ENCODE measurements around the gene TNFRSF8. TPM values are rescaled to one million over a fixed set of nuclear protein-coding genes. Genes with fewer than 3 reads are reported as not detected.

TNFRSF8 gene
- total and polyA plus RNA-seq, 2 of the 13 experiments (the other 11 are each of a cell fraction or from before 2014, with no cell fraction given), result not detected

- Histone ChIP-seq H3K79me2 (ENCODE audit: insufficient read depth, low read length) (no peaks in the 10 kb centered on the region), H4K20me1 (ENCODE audit: insufficient read depth, low read length) (no peaks in the 10 kb centered on the region), H3K4me1 (ENCODE audit: insufficient read depth, low read length) (peaks cover 17% of the 10 kb centered on the region), H3K4me3 (replicated peaks in 1 of 3; ENCODE audit: insufficient read depth in 1 of 3, low read depth in 2 of 3, low read length in 3 of 3) (no peak overlapping the region), H3K36me3 (replicated peaks in 1 of 2; ENCODE audit: control insufficient read depth in 1 of 2, insufficient read depth in 2 of 2, low read length in 2 of 2) (no peaks in the 10 kb centered on the region), H3K4me2 (ENCODE audit: low read depth, low read length) (no peak overlapping the region), H3K27me3 (ENCODE audit: control insufficient read depth in 1 of 2, insufficient read depth in 2 of 2, low read length in 2 of 2) (peaks cover 5 to 55% of the 10 kb centered on the region in 2 experiments; a peak in 4 of 5 replicates), H3K27ac (ENCODE audit: extremely low read length, insufficient read depth, low read length) (no peak overlapping the region), H2AFZ (ENCODE audit: low read length) (no peak overlapping the region), H3K9ac (ENCODE audit: insufficient read depth, low read depth, low read length) (no peak overlapping the region), H3K9me3 (ENCODE audit: low read length) (no peaks in the 10 kb centered on the region)
- 25% methylated on average over 11 of the region's 12 CpGs for WGBS (ENCODE audit: low lambda C conversion rate)
- CTCF ChIA-PET (ENCODE audit: low intra/inter-chr PET ratio, low total read pairs), result no interaction called here
- in situ Hi-C loops (cut with HindIII; ENCODE audit: extremely low pct_ligation_motif_present, low pct_unique_long_range_greater_than_20kb) (no loop called here), intact Hi-C loops (cut with micrococcal nuclease; ENCODE audit: unreplicated experiment) (no loop called here)
- FAIRE-seq (no peak), ATAC-seq (no peak), DNase-seq (ENCODE audit: low spot score) (no peak)
- TF ChIP-seq PLRG1 (conservative IDR thresholded peaks at IDR 0.05) (no peak), KDM4B (CRISPR knock-in tag; IDR thresholded peaks at IDR 0.05) (no peak), NCOR1 (IDR thresholded peaks at IDR 0.05; ENCODE audit: borderline replicate concordance, low read length) (no peak)
- POLR2A ChIA-PET, result no interaction called here
- BruUV-seq (replicated peaks), result no TSS peak
Measured at GRCh38 chr1:12140515-12141162, 77.5 kb downstream of the TNFRSF8 start.

DNA sequence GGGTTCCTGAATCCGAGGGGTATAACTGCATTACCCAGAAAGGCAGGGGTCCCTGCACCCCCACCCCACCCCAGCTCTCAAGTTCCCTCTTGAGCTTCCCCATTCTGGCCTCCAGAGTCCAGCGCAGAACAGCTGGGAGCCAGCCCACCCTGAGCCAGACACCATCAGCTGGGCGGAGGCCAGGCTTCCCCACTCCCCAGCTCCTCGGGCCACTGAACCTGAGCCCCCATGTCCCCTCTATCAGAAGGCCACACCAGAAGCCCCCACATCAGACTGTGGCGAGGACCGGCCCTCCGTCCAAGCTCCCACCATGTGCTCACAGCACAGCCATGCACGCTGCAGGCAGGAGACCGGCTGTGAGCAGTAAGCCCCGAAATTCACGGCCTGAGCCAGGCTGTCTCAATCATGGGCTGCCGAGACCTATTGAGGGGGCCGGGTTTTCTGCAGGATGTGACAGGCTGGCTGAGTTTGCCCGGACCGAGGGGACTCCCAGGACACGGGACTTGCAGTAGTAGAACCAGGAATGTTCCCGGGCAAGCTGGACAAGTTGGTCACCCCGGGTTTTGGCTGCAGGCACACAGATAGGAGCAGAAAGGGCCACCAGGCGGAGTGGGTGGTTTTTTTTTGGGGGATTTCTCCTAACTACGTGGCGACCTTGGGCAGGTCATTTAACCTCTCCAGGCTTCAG is 78.2 kb downstream of the TNFRSF8 start:
- no peak overlapping the region for H2AFZ ChIP-seq (ENCODE audit: low read length)
- ChIA-PET POLR2A (no interaction called here), CTCF (ENCODE audit: low intra/inter-chr PET ratio, low total read pairs) (no interaction called here)
- H3K4me3 ChIP-seq (replicated peaks in 1 of 3; ENCODE audit: insufficient read depth in 1 of 3, low read depth in 2 of 3, low read length in 3 of 3), result no peak overlapping the region
- WGBS (ENCODE audit: low lambda C conversion rate), result 58% methylated on average over 15 of the region's 21 CpGs
- DNase-seq (ENCODE audit: low spot score) (no peak), FAIRE-seq (no peak), ATAC-seq (no peak)
- H3K36me3 ChIP-seq (replicated peaks in 1 of 2; ENCODE audit: control insufficient read depth in 1 of 2, insufficient read depth in 2 of 2, low read length in 2 of 2), result no peaks in the 10 kb centered on the region
- H3K4me2 ChIP-seq (ENCODE audit: low read depth, low read length), result no peak overlapping the region
- in situ Hi-C loops (cut with HindIII; ENCODE audit: extremely low pct_ligation_motif_present, low pct_unique_long_range_greater_than_20kb) (no loop called here), intact Hi-C loops (cut with micrococcal nuclease; ENCODE audit: unreplicated experiment) (no loop called here)
- no TSS peak for BruUV-seq (replicated peaks)
- peaks cover 5 to 53% of the 10 kb centered on the region in 2 experiments; a peak in 4 of 5 replicates for H3K27me3 ChIP-seq (ENCODE audit: control insufficient read depth in 1 of 2, insufficient read depth in 2 of 2, low read length in 2 of 2)
- no peak overlapping the region for H3K27ac ChIP-seq (ENCODE audit: extremely low read length, insufficient read depth, low read length)
- no peaks in the 10 kb centered on the region for H3K9me3 ChIP-seq (ENCODE audit: low read length)
- H3K9ac ChIP-seq (ENCODE audit: insufficient read depth, low read depth, low read length), result no peak overlapping the region
- peaks cover 17% of the 10 kb centered on the region for H3K4me1 ChIP-seq (ENCODE audit: insufficient read depth, low read length)
- H4K20me1 ChIP-seq (ENCODE audit: insufficient read depth, low read length), result no peaks in the 10 kb centered on the region
- no peaks in the 10 kb centered on the region for H3K79me2 ChIP-seq (ENCODE audit: insufficient read depth, low read length)
- no peak for TF ChIP-seq MTA3 (CRISPR knock-in tag; IDR thresholded peaks at IDR 0.05)
- no peak for TF ChIP-seq ZBTB7B (CRISPR knock-in tag; IDR thresholded peaks at IDR 0.05)
- TF ChIP-seq ZBTB49 (CRISPR knock-in tag; IDR thresholded peaks at IDR 0.05; ENCODE audit: borderline replicate concordance), result no peak
- TF ChIP-seq, protein P1, sequence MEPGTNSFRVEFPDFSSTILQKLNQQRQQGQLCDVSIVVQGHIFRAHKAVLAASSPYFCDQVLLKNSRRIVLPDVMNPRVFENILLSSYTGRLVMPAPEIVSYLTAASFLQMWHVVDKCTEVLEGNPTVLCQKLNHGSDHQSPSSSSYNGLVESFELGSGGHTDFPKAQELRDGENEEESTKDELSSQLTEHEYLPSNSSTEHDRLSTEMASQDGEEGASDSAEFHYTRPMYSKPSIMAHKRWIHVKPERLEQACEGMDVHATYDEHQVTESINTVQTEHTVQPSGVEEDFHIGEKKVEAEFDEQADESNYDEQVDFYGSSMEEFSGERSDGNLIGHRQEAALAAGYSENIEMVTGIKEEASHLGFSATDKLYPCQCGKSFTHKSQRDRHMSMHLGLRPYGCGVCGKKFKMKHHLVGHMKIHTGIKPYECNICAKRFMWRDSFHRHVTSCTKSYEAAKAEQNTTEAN (CRISPR knock-in tag; conservative IDR thresholded peaks at IDR 0.05), result no peak
- TF ChIP-seq NFYB (CRISPR knock-in tag; IDR thresholded peaks at IDR 0.05), result no peak
- no peak for TF ChIP-seq POLR2G (IDR thresholded peaks at IDR 0.05; ENCODE audit: low read depth, low read length)
- no peak for TF ChIP-seq CEBPB (IDR thresholded peaks at IDR 0.05; ENCODE audit: borderline replicate concordance, low read depth, low read length)
- no peak for TF ChIP-seq NR3C1 (CRISPR knock-in tag; IDR thresholded peaks at IDR 0.05)
- no peak for TF ChIP-seq PCBP1 (IDR thresholded peaks at IDR 0.05; ENCODE audit: borderline replicate concordance, low read depth, low read length)
- no peak for TF ChIP-seq MATR3 (CRISPR knock-in tag; IDR thresholded peaks at IDR 0.05)
- no peak for TF ChIP-seq NR0B2 (CRISPR knock-in tag; IDR thresholded peaks at IDR 0.05)
- TF ChIP-seq POLR2AphosphoS2 (IDR thresholded peaks at IDR 0.05; ENCODE audit: low read depth, low read length), result no peak
